Amniotic stem cell (primary cell): ENCODE data around the gene ZNF487.
"Not testable (repeated sequence)": the region's sequence is repeated elsewhere in the genome, so short reads cannot be mapped to it uniquely, and the experiment has no call there.

Experiments
- DNase-seq: peaks from one replicate; lab custom pipeline; 2025; lab: John Stamatoyannopoulos, UW

The ZNF487 gene

DNA sequence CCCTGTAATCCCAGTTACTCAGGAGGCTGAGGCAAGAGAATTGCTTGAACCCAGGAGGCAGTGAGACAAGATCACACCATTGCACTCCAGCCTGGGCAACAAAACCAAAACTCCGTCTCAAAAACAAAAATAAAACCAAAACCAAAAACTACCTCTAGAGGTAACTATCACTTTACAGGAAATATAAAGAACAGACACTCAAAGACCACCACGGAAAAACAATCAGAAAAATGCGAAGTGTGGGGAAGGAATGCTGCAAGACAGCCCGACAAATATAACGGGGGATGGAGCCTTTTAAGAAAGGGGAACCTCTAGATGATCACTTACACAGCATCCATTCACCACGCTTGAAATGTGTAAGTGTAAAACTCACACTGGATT lies 32.2 kb upstream of the ZNF487 start:
- DNase-seq = no peak

- no peak for DNase-seq
Measured at GRCh38 chr10:43407148-43407575, 29.7 kb upstream of the ZNF487 start.

GRCh38 chr10:43407576-43408330 lies 29.2 kb upstream of the ZNF487 start:
- peak; percentile 90 for DNase-seq

GRCh38 chr10:43408331-43408709 lies 28.6 kb upstream of the ZNF487 start:
- DNase-seq = no peak

- peak; percentile 94 for DNase-seq
Measured at GRCh38 chr10:43408710-43409384, 28.1 kb upstream of the ZNF487 start, which contains the start of gene HNRNPF. Gene HNRNPF (minus strand): TSS chr10:43409186. CDS start chr10:43387884, 21,302 bp downstream.

GRCh38 chr10:43409385-43410109 lies 27.4 kb upstream of the ZNF487 start:
- DNase-seq = no peak

- DNase-seq = no peak
Measured at GRCh38 chr10:43410345-43410744, 26.6 kb upstream of the ZNF487 start.

GRCh38 chr10:43411536-43411935 lies 25.4 kb upstream of the ZNF487 start:
- no peak for DNase-seq

GRCh38 chr10:43415544-43415943 lies 21.4 kb upstream of the ZNF487 start:
- DNase-seq = no peak

DNA sequence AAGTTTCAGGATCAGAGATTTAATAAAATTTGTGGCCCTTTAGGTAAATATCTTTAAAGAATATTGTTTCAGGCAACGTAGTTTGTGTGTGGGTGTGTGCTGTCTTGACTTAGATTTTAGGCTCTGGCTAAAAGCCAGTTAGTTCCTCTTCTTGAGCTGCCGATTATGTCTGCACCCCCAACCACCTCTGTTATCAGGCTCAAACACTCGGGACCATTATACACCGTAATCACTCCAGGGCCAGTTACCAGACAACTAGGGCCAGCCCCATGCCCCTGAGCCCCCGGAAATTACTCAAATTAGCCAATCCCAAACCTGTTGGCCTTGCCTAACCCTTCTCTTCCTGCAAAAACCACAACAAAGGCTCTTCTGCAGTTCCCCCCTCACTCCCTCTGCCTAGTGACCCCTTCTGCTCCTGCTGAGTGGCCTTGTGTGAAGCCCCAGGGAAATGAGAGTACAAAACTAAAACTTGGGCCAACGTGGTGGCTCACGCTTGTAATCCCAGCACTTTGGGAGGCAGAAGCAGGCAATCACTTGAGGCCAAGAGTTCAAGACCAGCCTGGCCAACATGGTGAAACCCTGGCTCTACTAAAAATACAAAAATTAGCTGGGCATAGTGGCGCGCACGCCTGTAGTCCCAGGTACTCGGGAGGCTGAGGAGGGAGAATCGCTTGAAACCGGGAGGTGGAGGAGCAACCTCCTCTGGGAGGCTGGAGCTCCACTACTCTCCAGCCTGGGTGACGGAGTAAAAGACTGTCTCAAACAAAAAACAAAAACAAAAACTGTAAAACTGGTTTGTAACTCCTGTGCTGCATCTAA lies 18.8 kb upstream of the ZNF487 start:
- DNase-seq = no peak

DNA sequence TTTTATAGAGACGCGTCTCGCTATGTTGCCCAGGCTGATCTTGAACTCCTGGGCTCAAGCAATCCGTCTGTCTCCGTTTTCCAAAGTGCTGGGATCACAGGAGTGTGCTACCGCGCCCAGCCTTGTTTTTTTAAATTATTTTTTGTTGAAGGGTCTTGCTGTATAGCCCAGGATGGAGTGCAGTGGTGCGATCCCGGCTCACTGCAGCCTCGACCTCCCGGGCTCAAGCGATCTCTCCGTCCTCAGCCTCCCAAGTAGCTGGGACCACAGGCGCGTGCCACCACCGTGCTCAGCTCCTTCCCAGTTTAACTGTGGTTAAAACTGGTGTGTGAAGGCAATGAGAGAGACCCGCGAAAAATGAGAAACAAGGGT lies 16.9 kb upstream of the ZNF487 start:
- no peak for DNase-seq

DNA sequence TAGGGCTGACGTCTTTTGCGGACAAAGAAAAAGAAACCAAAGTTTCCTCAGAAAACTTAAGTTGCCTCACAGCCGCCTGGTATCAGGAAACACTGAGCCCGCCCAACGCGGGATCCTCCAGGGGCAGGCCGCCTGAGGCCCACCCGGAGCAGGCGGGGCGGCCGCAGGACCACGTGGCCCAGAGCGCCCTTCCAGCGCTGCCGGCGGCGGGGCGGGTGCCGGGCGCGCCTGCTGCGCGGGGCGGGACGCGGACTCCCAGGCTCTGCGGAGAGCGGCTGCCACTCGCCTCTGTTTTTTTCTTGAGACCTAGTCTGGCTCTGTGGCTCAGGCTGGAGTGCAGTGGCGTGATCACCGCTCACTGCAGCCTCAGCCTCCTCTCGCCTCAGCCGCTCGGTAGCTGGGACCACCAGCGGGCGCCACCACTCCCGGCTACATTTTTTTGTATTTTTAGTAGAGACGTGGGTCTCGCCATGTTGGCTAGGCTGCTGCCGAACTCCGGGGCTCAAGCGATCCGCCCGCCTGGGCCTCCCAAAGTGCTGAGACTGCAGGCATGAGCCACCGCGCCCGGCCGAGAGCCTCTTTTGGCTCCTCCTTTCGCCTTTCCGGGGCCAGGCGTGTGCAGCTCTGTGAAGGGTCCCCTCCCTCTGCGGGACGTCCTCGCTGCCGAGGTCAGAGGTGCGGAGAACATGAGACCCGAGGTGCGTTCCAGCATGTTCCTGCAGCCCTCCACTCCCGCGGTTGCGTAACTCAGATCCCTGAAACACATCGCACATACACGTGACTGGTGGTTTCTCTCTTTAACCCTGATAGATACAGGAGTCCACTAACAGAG lies 16.3 kb upstream of the ZNF487 start:
- DNase-seq = no peak

GRCh38 chr10:43421201-43421507 lies 15.8 kb upstream of the ZNF487 start:
- DNase-seq = no peak

- DNase-seq = no peak
Measured at GRCh38 chr10:43421519-43421918, 15.4 kb upstream of the ZNF487 start.

DNA sequence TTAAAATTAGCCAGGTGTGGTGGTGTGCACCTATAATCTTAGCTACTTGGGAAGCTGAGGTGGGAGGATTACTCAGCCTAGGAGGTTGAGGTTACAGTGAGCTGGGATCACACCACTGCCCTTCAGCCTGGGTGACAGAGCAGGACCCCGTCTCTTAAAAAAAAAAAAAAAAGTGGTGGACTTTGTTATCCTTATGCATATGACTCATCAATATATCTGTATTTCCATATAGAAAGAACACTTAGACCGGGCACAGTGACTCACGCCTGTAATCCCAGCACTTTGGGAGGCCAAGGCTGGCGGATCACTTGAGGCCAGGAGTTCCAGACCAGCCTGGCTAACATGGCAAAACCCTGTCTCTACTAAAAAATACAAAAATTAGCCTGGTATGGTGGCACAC lies 15.0 kb upstream of the ZNF487 start:
- DNase-seq = not testable (repeated sequence)

GRCh38 chr10:43424416-43424815 lies 12.5 kb upstream of the ZNF487 start:
- DNase-seq = no peak

- not testable (repeated sequence) for DNase-seq
Measured at GRCh38 chr10:43426476-43426875, 10.4 kb upstream of the ZNF487 start.

DNA sequence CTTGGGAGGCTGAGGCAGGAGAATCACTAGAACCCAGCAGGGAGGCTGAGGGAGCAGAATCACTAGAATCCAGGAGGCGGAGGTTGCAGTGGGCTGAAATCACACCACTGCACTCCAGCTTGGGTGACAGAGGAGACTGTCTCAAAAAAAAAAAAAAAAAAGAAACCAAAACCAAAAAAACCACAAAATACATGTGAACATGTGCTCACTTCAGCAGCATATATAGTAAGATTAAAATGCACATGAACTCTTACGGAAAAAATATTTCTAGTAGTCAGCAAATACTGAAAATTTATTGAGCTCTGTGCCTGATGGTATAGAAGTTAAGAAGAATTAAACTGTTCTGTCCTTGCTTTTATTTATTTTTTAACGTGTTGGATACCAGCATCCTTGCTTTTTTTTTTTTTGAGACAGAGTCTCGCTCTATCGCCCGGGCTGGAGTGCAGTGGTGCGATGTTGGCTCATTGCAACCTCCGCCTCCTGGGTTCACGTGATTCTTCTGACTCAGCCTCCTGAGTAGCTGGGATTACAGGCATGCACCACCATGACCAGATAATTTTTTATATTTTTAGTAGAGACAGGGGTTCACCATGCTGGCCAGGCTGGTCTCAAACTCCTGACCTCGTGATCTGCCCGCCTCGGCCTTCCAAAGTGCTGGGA lies 9.6 kb upstream of the ZNF487 start:
- no peak for DNase-seq

DNA sequence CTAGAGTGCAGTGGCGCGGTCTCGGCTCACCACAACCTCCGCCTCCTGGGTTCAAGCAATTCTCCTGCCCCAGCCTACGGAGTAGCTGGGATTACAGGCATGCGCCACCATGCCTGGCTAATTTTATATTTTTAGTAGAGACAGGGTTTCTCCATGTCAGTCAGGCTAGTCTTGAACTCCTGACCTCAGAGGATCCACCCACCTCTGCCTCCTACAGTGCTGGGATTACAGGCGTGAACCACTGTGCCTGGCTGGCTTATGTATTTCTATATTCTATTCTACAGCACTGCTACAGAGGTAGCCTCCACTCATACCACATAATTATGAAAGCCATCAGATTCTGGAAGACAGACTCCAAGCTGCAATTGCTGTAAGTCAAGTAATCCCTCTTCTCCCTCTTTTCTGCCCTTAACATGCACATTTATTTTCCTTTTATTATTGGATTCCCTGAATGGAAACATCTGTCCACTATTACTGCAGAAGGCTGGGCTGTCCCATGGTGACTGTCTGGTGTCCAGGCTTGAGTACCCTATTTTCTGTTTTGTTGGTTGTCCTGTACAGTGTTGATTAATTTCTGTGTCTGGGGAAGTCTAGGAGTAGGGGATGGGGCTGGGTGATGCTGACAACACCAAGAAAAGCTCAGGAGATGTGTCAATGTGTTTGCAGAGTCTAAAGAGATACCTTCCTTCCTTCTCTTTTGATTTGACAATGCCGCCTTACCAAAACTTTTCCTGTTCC lies 5.8 kb upstream of the ZNF487 start:
- no peak for DNase-seq
